GM18867 (cell line): ENCODE measurements around the gene SETD7.

Experiments used
- ATAC-seq: cut with Tn5 transposase; IDR thresholded peaks from one replicate; pipeline ENCODE4 v1.9.1; 2021; ENCODE audit warnings: mild to moderate bottlenecking, moderate library complexity; ENCODE audit not compliant: unreplicated experiment

Gene SETD7

DNA sequence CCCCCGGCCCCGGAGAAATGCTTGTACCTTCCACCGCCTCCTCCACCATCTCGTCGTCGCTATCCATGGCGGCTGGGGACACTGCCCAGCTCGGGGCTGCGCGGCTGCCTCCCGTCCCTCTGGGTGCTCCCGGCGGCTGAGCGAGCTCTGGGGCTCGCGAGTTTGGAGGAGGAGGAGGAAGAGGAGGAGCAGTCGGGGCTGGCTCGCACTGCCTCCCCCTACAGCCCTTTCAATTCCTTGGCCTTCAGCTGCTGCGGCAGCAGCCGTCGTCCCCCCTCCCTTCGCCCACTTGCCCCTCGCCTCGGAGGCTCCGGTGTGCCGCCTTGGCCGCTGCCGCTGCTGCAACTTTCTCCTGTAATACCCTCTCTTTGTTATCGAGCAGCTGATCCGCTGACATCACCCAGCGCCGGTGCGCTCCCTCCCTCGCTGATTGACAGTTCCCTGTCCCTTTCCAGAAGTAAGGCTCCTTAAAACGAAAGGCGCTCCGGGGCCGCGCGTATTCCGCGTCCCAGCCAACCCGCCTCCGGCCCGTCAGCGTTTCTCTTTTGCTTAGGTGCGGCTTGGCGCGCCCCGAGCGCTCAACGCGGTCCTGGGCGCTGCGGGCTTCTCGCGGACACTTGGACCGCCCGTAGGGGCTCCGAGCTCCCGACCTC is at the start of gene SETD7:
TSS of gene SETD7 (minus strand) at position 149 of the 653 bp plus-strand sequence. CDS start at position 67, 82 bp downstream.
- peak; percentile 29 for ATAC-seq

DNA sequence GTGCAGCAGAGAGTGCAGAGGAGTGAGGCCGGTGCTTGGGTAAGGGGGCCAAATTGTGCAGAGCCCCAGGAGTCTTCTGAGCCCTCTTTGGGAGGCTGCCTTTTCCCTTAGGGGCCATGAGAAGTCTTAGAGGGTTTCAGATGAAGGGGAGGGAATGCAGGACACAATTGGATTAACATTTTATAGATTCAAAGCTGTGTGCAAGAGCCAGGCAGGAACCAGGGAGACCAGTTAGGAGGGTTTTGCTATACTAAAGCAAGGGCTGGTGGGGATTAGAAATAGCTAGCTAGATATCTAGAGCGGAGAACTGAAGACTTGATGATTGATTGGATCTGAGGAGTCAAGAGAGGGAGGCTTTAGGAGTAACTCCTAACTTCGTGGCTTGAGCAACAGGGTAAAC is 49.5 kb upstream of the SETD7 start:
- ATAC-seq, result no peak

DNA sequence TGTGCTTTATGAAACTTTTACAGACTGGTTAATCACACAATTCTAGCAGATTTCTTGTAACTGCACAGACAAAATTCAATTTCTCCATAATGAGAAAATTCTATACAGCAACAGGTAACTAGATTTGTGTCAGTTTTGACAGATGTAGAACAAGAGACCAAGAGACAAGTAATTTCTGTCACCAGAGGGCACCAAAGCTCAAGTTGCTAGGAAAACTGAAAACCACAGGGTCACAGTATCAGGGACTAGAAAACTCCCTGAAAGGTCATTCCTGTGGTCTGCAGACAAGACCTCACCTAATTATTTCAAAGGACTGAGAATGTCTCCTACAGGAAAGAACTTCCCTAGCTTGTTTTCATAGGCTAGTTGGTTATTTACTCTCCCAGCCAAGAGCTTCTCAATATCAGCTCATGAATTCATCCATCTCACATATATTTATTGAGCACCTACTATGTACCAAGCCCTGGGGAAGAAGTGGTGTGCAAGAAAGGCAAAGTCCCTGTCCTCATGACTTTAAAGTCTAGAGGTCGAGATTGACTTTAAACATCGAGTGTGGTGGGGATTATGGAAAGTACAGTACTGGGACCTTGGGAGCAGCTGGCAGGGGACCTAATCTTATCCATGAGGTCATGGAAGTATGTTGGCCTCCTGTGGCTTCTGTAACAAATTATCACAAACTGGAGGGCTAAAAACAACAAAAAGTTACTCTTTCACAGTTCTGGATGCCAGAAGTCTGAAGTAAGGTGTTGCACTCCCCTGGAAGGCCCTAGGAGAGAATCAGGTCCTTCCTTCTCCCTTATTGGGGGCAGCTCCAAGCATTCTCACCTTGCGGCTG is 47.8 kb upstream of the SETD7 start:
- peak; percentile 62 for ATAC-seq

DNA sequence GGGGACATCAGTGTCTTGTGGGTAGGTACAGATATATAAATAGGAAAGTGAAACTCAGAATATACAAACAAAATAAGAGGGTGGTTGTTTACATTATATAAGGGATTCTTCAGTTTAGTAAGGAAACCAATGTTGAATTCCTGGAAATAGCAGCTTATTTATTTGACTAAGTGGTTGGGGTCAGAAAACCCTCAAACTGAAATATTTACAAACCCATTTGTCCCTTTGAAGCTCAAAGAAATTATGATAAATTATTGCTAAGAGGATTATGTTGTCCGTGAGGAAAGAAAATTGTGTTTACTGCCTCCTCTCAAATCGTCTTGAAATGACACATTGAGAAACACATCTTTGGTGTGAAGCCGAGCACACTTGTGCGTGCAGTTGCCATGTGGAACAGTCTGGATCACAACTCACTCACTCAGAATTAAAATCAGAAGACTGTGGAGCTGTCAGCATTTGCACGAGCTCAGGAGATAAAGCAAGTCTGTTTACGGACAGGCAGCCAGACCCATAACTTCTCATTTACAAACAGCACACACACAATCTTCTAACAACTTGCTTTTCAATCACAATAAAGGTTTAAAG is 46.8 kb upstream of the SETD7 start:
- ATAC-seq, result no peak

DNA sequence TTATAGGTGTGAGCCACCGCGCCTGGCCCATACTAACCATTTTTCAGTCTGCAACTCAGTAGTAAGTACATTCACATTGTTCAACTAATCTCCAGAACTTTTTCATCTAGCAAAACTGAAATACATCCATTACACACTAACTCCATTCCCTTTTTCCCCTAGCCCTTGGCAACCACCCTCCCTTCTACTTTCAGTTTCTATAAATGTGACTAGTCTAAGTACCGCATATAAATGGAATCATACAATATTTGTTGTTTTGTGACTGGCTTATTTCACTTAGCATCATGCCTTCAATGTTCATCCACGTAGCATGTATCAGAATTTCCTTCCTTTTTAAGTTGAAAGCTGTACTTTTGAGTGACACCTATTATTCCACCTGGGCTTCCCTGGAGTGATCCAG is 44.6 kb upstream of the SETD7 start:
- ATAC-seq, result no peak

DNA sequence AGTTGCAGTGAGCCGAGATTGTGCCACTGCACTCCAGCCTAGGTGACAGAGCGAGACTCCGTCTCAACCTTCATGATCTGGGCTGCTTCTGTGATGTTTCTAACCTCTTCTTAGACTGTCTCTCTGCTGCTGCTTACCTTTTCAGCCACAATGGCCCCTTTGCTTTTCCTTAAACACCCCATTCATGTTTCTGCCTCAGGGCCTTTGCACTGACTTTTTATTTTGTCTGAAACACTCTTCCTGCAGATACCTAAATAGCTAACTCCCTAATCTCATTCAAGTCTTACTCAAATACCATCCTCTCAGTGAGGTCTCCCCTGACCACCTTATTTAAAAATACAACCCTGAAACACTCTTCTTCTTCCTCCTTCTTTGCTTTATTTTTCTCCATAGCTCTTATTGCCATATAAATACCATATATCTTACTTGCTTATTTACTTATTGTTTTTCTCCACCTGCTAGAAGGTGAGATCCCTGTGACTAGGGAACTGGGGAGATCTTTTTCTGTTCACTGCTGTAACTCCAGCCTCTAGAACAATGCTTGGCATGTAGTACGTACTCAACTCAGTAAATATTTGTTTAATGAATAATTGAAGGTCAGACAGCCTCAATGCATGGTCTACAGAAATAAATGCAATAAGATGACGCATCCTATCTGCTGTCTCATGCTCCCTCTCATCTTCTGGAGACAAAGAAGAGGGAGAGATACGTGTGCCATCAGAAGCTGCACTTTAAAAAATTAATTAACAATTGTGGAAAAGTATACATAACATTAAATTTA is 43.8 kb upstream of the SETD7 start:
- no peak for ATAC-seq

DNA sequence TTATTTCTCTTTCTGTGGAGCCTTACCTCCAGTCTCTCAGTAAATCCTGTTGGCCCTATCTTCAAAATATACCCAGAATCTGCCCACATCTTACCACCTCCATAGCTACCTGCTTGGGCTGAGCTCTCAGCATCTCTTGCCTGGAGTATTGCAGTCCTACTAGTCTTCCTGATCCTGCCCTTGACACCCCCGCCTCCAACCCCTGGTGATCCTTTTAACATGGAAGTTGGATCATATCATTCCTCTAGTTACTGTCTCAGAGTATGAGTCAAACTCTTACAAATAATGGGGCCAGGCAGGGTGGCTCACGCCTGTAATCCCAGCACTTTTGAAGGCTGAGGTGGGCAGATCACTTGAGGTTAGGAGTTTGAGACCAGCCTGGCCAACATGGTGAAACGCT is 43.1 kb upstream of the SETD7 start:
- no peak for ATAC-seq

DNA sequence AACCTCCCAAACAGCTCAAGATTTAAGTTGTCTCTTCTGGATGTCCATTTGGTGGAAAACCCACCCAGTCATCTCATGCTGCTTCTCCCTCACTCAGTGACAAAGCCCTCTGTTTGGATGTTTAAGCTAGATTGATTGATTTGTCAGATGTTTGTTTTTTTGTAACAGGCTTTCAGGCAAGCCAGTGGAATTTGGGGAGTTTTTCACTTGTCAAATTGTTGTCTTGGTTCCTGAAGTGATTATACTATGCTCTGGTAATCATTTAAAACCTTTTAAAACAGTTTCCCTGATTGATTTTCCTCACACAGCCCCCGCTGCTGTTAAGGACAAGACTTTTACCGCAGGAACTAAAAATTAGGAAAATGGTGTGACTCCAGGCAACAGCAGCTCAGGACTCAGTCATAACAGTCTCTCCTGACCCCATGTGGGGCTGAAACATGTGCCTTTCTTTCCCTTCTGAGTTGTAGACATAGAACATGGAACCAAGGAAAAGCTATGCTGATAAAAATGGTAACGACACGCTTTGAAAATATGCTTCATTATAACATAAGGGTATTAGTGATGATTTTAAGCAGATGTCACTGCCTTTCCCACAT is 40.8 kb upstream of the SETD7 start:
- no peak for ATAC-seq

DNA sequence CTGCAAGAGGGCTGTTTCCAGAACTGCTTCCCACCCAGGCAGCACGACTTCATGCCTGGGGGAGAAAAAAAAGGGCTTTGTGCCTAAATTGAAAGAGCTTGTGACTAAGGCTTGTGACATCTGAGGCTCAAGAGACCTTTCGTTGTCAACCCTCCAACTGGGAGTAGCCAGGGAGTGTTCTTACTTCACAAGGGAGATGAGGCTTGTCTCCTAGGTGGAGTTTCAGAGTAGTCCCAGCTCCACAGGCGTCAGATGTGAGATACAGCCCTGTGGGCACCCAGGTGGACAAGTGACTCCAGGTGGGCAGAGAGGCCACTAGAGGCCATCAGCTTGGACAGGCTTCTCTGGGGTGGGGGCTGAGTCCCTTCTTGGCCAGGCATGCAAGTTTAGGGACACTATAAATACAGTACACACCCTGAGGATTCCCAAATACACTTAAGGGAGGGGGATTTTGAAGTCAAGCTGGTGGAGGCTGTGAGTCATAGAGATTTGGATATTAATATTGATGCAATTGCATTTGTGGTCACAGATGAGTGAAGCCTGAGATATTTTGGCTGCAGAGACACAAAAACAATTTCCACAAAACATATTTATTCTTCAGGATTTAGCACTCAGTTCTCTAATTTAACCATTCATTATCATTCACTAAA is 40.1 kb upstream of the SETD7 start:
- no peak for ATAC-seq

DNA sequence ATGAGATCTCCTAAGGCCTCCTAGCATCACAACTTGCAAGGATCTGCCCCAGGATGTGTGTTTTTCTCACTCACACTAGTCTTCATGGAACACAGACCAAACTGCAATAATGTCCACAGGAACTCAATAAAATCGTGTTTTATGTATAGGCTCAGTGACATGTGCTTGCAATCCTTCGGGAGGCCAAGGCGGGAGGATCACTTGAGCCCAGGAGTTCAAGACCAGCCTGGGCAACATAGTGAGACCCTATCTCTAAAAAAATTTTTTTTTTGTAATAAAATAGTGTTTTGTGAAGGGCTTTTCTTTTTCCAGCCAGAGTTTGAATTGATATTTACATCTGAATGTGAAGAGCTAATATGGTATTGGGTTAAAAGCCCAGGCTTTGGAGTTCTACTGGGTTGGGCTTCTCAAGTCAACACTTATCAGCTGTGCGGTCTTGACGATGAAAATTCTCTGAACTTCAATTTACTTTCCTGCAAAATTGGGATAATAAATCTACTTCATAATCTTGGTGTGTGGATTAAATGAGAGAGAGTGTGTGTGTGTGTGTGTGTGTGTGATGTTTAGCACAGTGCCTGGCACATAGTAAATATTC is 38.7 kb upstream of the SETD7 start:
- ATAC-seq, result no peak

DNA sequence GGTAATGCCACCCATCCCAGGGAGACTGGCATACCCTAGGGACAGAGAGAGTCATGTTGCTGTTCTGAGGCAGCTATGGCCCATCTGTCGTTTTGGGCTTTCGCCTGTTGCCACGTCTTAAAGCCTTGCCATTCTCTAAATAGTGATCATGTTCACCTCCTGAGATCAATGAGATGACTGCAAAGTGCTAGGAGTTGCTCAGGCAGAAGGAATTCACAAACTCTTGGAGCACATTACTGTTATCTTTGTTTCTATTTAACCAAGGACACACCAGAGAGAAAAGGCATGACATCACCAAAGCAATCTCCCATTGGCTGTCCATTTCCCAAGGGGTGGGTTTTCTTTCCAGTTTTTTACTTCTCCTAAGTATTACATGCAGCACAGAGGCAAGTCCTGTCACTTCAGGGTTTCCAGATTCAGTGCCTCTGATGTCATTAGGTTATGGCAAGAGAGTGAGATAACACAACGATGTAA is 37.1 kb upstream of the SETD7 start:
- no peak for ATAC-seq

DNA sequence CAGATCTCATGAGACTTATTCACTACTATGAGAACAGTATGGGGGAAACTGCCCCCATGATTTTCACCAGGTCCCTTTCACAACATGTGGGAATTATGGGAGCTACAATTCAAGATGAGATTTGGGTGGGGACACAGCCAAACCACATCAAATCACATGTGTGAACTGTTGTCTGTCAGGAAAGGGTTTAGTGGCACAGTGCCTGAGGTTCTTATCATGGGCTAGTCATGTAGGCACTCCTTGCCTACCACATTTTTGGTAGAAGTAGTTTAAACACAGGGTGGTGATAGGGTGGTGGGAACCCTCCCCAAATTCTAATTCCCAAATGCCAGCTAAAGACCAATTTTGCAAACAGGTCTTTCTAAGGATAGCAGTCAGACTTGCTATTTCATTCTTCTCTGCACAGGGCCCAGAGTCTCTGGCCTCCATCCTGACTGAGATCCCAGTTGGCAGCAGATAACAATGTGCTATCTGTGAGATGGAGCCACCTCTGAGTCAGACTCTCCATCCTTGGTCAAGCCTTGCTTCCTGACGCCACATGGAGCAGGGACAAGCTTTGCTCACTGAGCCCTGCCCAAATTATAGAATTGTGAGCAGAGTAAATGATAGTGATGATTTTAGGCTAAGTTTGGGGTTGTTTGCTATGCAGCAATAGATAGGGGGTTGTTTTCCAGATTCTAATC is 33.5 kb upstream of the SETD7 start:
- ATAC-seq, result no peak

DNA sequence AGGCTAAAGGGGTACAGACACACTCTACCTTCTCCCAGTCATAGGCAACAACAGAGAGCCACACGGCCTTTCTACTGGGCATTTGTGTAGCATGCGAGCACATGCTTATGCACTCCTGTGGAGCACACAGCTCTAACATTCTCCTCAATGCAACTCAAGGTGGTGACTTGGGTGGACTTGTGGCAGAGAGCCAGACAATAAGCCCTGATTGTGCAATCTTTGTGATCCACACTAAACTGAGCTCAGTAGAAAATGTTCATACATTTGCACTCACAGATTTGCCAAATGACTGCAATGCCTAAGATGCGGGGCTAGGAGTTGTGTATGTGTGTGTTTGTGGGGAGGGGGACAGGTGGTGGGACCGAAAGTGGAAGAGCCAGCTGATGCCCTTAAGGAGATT is 31.4 kb upstream of the SETD7 start:
- no peak for ATAC-seq

DNA sequence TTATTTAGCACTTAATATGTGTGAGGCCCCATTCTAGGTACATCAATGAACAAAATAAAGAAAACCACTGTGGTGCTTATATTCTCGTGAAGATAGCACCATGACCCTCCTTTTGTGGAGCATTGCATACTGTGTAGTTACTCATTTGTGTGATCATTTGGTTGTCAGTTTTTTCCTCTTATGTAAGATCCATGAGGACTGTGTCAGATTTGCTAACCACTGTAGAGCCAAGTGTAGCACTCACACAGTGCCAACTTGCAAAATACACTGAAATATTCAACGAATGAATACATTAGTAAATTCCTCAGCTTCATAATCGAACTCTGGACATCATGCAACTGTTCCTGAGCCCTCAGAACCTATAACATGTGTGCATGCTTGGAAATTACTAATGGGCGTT is 29.5 kb upstream of the SETD7 start:
- ATAC-seq, result no peak

DNA sequence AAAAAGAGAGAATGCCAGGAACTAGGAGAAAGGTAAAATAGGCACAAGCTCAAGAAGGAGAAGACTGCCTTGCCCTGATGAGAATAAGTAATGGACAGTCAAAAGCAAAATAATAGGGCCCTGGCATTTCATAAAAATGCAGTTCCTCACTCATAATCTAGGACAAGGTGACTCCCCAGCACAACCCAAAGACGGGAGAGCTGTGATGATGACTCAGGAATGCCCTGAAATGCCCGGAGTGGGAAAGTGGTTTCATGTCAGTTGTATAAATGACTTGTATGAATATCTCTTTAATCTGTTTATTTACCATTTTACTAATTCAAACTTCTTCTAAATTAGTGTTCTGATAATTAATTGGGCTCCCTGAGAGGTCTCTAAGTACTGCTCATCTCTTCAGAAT is 28.8 kb upstream of the SETD7 start:
- ATAC-seq, result no peak

DNA sequence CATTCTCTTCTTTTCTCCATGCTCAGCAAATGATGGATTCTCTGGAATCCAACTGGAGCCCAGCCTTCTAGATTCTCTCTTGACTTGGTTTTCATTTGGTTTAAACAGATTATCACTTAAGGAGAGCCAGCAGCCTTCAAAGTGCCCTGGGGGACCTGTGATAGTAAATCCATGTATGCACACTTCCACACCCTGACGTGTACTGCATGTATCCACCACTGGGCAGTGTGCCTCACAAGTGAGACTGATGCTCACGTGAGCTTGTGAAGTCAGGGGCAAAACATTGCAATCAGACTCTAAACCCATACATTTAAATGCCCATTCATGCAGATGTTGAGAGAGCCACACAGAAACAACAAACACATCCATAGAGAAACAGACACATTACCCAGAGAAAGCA is 28.0 kb upstream of the SETD7 start:
- no peak for ATAC-seq

DNA sequence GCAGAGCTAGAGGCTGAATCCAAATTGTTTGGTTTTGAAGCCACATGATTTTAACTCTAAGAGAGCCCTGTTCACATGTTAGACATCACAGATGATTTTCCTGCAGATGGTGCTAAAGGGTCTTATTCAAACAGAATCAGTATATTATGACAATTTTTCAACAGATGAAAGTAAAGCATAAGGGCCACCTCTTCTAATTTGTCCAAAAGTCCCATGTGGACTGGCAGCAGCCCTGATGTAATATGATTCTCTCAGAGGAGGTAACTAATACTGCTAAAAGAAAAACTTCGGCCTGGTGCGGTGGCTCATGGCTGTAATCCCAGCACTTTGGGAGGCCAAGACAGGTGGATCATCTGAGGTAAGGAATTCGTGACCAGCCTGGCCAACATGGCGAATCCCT is 26.0 kb upstream of the SETD7 start:
- ATAC-seq, result no peak

DNA sequence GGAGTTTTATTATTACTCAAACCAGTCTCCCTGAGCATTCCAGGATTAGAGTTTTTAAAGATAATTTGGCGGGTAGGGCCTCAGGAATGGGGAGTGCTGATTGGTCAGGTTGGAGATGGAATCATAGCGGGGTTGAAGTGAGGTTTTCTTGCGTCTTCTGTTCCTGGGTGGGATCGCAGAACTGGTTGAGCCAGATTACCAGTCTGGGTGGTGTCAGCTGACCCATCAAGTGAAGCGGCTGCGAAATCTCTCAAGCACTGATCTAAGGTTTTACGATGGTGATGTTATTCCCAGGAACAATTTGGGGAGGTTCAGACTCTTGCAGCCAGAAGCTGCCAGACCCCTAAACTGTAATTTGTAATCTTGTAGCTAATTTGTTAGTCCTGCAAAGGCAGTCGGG is 25.1 kb upstream of the SETD7 start:
- no peak for ATAC-seq

DNA sequence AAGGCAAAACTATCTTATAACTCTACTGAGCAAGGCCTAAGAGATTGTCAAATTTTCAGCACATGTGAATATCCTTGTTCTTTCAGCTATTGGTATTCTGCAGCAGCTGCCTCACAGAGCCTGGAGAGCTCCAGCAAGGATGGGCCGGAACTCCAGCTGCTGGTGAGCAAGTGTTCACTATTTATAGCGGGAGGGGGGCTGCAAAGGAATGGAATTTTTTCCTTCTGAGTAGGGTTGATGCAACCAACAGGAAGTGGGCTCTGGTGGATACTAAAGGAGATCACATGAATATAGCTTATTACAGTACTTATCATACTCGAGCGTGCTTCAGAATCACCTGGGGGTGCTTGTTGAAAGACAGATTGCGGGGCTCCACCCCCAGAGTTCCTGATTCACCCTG is 20.2 kb upstream of the SETD7 start:
- no peak for ATAC-seq
